Measurements from ENCODE around the gene TRABD2B.

DNA sequence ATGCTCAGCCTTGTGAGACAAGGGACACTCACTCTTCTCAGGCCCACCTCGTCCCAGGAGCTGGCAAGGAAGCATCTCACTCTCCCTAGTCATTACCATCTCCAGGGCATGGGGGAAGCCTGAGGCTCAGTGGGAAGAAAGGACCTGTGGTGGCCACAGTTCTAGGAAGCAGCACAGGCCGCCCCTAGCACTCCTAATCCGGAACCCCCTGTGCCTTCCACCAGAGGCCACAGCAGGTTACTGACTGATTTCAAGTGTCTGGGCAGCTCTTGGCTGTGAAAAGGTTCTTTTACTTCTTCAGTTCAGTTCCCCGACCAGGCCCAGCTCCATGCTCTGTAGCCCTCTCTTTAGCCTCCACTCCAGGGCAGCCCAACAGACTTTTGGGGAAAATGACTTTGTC, 84.4 kb downstream of the TRABD2B start:
- no peak for TF ChIP-seq CTCF (IDR thresholded peaks at IDR 0.05)
- no peak for TF ChIP-seq EP300 (IDR thresholded peaks at IDR 0.05)
- no peak for TF ChIP-seq POLR2A (IDR thresholded peaks at IDR 0.05)
- no peak for TF ChIP-seq POLR2AphosphoS5 (IDR thresholded peaks at IDR 0.05)
